C4-2B (cell line): ENCODE measurements around the gene SEZ6L.
A peak's percentile ranks its signal among the peaks of the same experiment; 100 is the strongest.
"Not testable (repeated sequence)": the region's sequence is repeated elsewhere in the genome, so short reads cannot be mapped to it uniquely, and the experiment has no call there.

Experiments used
- H3K27ac ChIP-seq: fragments of 450-650 bp; 2 replicates; pipeline ENCODE4 v1.5.1; 2017
- ZFX ChIP-seq: fragments of 450-650 bp; IDR thresholded peaks from 2 replicates; pipeline ENCODE4 v1.6.1; 2017
- TF ChIP-seq, protein P1 (sequence below): fragments of 450-650 bp; conservative IDR thresholded peaks from 2 replicates; pipeline ENCODE4 v1.5.1; 2017; ENCODE audit warnings: mild to moderate bottlenecking

Gene SEZ6L

DNA sequence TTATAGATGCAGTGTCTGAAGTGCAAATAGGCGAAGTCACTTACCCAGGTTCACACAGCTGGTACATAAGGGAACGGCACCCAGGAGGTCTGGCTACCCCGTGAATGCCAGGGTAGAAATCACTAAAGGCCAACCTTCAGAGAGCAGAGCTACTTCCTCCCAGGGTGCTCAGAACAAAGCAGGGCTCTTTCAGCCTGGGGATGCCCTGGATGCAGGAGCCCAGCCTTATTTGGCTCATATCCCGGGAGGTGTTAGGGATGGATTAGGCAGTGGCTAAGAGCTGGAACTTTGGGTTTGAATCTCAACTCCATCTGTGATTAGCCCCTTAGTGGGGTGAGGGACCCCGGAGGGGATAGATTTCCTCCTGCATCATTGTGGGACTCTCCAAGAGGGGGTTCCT, 226.7 kb downstream of the SEZ6L start:
- no peak overlapping the region for H3K27ac ChIP-seq
- TF ChIP-seq ZFX: no peak
- TF ChIP-seq, protein P1, sequence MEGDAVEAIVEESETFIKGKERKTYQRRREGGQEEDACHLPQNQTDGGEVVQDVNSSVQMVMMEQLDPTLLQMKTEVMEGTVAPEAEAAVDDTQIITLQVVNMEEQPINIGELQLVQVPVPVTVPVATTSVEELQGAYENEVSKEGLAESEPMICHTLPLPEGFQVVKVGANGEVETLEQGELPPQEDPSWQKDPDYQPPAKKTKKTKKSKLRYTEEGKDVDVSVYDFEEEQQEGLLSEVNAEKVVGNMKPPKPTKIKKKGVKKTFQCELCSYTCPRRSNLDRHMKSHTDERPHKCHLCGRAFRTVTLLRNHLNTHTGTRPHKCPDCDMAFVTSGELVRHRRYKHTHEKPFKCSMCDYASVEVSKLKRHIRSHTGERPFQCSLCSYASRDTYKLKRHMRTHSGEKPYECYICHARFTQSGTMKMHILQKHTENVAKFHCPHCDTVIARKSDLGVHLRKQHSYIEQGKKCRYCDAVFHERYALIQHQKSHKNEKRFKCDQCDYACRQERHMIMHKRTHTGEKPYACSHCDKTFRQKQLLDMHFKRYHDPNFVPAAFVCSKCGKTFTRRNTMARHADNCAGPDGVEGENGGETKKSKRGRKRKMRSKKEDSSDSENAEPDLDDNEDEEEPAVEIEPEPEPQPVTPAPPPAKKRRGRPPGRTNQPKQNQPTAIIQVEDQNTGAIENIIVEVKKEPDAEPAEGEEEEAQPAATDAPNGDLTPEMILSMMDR: no peak

DNA sequence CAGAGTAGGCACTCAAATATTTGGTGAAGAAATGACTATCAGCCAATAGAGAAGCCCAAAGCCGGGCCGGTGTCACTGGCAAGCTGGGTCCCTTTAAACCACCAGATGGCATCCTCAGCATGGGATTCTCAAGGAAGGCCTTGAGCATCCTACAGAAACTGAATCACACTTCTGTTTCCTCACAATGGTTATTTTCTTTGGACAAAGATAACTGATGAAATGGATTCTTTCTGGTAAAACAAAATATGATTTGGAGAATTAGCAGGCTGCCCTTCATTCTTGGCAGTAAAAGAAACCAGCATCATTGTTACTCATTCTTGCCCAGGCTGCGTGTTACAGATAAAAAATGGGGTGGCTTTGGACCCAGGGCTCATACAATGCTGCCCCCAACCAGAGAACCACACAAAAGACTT, 229.5 kb downstream of the SEZ6L start:
- no peak for TF ChIP-seq ZFX
- TF ChIP-seq, protein P1: peak; percentile 69
- H3K27ac ChIP-seq: no peak overlapping the region

DNA sequence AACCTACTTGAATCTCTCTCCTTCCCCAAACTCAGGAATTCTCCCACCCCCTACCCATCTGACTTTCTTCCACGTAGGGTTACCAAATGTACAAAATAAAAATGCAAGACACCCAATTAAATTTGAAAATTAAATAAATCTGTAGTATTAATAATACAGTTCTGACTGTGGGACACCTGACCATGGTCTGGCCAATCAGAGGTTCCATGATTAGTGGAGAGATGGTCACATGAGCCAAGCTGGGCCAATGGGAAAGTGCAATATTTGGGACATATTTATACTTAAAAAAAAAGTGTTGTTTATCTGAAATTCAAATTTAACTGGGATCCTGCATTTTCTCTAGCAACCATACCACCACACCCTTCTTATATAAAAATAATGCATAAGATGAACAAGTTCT, 230.0 kb downstream of the SEZ6L start:
- TF ChIP-seq ZFX: no peak
- TF ChIP-seq, protein P1: no peak
- H3K27ac ChIP-seq: no peak overlapping the region

DNA sequence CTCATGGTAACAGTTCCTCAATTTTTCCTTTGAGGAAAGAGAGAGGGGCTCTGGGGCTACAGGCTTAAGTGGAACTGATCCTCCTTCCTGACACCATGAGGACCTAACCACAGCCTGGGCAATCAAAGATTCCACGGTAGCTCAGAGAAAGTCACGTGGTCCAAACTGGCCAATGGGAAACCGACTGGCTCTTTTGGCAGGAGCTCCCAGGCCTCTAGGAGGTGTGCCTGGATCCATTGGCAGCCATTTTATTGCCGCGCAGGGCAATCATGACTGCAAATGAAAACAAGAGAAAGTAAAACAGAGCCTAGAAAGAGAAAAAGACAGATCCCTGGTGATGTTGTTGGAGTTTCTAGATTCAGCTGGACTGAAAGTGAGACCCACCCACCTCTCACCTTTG, 232.5 kb downstream of the SEZ6L start:
- no peak overlapping the region for H3K27ac ChIP-seq
- TF ChIP-seq, protein P1: no peak
- TF ChIP-seq ZFX: no peak

DNA sequence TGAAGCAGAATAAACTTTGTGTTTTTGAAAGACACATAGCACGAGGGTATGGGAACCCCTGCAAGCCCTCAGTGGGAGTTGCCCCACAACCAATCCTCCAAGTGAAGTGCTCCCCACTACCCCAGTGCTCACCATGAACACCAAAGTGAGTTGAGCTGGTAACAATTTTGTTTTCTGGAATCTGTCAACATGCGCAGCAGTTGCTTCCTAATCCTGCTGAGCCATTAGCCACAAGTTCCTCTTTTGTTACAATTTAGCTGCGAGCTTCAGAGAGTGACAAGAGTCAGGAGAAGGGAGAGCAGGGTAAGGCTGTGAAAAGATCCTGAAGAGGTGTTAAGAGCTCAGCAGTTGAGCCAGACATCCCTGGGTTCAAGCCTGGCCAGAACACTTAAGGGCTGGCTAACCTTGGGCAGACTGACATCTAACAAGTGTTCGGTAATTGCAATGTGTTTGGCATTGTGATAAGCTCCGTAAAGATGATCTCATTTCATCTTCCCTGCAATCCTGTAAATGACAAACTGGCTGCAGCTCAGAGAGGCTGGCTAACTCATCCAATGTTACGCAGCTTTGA, 235.7 kb downstream of the SEZ6L start:
- TF ChIP-seq ZFX: no peak
- TF ChIP-seq, protein P1: no peak
- no peak overlapping the region for H3K27ac ChIP-seq

DNA sequence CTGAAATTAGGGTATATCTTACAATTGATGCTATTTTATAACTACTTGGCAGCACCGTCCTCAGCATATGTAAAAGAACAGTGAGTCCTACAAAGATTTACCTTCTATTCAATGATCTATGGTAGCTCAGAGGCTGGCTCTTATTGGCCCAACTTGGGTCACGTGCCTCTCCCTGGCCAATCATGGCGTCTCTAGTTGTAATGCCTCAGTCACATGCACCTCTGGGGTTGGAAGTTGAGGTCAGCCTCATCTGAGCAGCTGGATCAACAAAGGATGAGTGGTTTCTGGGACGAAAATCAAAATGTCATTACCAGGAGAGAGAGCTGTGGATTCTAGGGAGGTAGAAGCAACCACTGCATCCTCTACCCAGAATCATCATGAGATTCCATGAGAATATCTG, 236.9 kb downstream of the SEZ6L start:
- H3K27ac ChIP-seq: no peak overlapping the region
- TF ChIP-seq ZFX: no peak
- TF ChIP-seq, protein P1: no peak

DNA sequence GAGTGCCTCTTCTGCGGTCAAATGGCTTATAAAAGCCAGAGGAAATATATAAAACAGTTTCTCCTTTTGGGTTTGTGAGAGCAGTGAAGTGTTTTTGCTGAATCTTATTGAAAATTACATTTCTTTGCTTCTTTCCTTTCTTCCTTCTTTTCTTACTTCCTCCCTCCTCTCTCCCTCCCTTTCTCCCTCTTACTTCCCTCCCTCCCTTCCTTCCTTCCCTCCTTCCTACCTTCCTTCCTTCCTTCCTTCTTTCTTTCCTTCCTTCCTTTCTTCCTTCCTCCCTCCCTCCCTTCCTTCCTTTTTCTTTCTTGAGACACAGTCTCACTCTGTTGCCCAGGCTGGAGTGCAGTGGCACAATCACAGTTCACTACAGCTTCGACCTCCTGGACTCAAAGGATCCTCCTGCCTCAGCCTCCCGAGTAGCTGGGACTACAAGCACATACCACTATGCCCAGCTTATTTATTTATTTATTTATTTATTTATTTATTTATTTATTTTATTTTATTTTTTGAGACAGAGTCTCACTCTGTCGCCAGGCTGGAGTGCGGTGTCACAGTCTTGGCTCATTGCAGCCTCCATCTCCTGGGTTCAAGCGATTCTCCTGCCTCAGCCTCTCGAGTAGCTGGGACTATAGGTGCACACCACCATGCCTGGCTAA, 239.4 kb downstream of the SEZ6L start:
- not testable (repeated sequence) for H3K27ac ChIP-seq
